Fibroblast of the conjunctiva (primary cell): ENCODE results near the gene TBC1D14.

Experiments
- DNase-seq: peaks from one replicate; pipeline ENCODE4 v3.0.0-alpha.2; 2010; ENCODE audit warnings: low read depth

Gene TBC1D14

DNA sequence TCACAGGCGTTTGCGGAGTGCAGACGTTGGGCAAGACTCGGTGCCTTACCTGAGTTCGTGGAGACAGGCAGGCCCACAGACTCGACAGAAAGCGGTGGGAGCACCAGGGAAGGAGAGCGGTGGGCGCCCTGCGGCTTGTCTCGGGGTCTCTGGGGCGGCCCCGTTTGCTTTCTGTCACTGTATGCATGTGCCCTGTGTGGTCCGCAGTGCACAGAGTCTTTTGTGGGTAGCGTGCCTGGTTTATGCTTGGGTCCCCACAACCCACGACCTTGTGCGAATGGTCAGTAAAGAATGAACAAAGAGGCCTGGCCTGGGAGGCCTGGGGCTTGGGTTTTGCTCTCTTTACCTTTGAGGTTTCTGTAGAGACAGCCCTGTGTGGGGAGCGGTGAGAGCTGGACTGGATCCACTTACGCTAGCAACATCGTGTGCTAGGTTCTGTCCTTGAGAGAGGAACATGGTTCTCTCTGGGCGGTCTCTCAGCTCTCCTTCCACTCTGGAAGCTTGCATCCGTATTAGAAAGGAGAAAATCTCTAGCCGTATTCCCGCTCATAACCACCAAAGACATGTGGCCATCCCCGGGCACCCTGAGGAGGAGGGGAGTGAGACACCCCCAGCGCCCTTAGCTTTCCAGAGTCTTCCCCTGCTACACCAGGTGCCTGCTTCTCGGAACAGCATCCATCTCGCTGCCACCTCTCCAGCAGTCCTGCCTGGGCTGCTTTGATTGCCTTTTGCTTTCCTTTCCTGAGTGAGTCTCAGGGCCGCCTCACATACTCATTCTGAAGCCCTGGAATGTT is 134.7 kb downstream of the TBC1D14 start:
- DNase-seq = no peak

DNA sequence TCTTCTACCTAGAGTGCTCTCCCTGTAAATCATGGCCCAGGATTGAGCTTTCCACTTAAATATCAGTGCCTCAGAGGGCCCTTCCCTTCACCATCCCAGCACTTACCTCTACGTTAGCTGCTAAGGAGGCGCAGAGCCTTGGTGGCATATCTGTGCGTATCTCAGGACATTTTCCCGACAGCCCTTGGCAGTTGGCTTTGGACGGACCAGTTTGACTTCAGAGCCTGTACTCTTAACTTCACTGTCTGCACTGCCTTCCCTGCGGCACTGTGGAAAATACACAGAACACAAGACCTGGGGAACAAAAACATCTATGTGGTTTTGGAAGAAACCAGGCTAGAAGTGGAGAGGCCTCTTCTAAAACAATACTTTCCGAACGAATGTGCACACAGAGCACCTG is 135.9 kb downstream of the TBC1D14 start:
- no peak for DNase-seq

DNA sequence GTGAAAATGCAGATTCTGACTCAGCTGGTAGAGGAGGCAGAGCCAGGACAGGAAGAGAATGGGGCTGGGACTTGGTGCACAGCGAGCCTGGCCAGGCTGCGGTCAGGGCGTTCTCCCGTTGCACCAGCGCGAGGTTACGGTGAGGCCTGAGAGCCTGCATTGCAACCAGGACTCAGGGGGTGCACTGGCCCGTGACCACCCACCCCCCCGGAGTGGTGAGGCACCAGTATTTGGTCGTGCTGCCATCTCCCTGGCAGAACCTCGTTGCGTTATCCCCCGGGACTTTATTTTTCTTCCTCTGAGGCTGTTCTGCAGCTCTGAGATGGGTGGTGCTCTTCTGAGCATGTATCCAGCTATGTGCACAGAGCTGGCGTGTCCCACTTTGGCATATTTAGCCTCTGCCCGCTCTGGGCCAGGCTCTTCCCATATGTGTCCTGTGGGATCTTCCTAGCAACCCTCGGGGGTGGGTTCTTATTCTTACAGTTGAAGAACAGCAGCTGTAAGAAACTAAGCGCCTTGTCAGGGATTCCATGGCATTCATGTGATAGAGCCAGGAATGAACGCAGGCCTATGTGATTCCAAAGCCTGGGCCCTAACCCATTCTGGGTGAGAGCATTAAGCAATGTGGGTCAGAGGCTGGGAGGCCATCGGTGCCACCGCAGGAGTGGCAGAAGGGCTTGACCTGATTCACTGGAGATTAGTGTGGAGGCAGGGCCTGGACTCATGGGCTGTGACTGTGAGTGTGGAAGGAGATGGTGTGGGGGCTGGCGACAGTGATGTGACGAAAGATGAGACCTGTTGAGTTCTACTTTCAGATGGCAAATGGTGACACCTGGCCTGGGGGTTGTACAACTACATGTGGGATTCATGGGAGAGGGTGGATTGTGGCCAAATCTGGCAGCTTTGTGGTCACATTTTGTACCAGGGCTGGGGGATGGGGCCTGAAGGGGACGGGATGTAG is 136.6 kb downstream of the TBC1D14 start:
- no peak for DNase-seq

DNA sequence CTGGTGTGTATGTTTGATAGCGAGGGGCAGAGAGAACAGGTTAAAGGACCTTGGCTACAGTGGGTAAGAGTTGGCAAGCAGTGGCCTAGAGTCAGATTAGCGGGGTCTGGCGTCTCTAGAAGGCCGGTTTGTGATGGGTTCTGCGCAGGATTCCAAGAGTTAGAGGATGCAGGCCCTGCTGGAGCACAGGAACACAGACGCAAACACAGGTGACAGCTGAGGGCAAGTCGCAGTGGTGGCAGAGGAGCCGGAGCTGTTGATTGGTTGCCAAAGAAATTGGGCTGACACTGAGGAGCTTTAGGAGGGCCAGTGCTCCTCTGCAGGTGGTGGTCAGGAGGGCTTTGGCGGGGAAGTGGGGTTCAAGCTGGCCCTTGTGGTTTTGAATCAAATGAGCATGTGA is 137.3 kb downstream of the TBC1D14 start:
- no peak for DNase-seq

DNA sequence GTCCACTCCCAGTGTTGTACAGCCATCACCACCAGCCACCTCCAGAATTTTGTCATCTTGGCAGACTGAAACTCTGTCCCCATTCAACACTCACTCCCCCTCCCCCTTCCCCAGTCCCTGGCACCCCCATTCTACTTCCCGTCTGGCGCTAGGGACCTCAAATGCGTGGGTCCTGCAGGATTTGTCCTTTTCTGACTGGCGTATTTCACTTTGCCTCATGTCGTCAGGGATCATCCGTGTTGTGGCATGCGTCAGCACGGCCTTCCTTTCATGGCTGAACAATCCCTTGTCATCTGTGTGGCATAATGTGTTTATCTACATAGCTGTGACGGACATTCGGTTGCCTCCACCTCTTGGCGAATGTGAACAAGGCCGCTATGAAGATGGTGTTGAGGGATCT is 139.0 kb downstream of the TBC1D14 start:
- no peak for DNase-seq

DNA sequence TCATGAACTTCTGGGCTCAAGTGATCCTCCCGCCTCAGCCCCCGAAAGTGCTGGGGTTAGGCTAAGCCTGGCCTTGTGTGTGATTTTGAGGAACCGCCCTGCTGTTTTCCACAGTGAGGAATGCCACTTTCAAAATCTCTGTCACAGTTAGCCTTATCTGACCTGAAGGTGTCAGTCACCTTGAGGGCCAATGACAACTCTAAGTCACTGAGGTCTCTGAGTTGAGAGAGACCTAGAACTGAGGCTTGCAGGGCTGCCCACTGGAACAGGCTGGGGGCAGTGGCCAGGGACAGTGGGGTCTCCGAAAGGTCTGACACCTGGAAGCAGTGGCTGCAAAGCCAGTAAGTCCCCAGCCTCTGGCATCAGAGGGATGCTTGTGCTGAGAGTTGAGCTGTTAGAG is 139.7 kb downstream of the TBC1D14 start:
- DNase-seq = no peak

DNA sequence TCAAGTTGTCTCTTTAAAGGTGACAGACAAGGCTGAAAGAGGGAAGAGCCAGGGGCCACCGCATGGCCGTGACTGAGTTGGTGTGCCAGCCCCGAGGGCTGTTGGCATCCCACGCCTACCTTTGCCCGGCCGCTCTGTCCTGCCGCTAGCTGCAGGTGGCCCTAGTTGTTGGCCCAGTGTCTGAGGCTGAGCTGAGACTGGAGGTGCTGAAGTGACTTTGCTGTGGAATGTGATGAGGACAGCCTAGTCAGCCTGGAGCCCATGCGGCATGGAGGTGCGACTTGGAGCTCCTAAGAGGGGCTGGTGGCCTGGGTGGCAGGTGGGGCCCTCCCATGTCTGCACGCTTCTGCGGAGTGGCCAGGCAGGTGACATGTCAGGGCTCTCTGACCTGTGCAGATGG is 140.1 kb downstream of the TBC1D14 start:
- no peak for DNase-seq

DNA sequence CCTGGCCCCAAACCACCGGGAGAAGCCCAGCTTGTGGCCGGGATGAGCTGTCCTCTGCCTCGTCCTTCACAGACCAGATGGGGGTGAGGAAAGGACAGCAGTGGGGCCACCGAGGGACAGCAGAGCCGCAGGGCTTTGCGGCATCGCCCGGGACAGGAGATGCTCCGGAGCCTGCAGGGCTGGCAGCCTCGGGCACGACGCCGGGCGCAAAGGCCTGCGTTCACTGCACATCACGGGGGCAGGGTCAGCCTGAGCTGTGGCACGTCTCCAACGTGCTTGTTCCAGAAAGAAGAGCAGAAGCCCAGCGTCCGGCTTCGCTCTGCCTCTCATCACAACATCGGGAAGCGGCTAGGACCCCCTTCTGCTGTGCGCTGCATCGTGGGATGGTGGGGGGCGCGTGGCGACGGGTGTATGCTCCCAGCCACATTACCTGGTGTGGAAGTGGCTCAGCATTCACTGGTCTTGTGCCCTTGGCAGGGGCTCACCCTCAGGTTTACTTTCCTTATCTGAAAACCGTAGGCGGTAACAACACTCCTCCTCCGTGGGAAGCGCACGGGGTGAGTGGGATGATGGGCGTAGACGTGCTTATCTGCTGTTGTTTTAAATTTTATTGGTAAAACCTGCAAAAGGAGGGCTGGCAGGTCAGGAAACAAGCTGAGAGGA is 141.0 kb downstream of the TBC1D14 start:
- DNase-seq = no peak

DNA sequence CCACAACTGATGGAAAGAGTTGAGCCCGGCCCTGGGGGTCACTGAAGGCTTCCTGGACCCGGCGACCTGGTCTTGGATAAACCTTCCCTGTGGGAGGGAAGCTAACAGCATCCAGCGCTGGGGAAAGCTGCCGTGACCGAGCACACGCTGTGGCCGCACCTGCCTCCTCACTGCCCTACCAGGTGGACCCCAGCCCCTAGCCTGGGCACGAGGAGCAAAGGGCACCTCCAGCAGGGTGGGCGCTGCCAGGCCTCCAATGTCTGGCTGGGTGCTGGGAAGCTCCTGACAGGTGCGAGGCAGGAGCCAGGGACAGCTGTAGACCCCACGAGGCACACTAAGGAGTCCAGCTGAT is 141.5 kb downstream of the TBC1D14 start:
- DNase-seq = no peak

DNA sequence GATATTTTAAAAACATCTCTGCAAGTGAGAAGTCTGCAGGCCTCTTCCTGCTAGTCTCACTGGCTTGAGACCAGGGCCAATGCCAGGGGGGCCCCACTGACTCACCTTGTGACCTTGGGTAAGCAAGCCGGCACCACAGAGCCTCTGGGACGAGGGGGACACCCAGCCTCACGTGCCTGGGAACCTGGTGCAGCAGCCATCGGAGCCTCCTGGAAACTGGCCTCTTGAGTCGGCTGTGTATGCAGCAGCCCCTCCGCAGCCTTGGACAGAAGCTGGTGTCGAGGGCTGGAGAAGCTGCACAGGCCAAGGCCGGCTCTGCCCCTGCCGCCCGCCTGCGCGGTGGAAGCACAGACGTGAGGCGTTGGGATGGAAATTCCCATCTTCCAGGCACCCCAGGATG is 142.3 kb downstream of the TBC1D14 start:
- DNase-seq = no peak

DNA sequence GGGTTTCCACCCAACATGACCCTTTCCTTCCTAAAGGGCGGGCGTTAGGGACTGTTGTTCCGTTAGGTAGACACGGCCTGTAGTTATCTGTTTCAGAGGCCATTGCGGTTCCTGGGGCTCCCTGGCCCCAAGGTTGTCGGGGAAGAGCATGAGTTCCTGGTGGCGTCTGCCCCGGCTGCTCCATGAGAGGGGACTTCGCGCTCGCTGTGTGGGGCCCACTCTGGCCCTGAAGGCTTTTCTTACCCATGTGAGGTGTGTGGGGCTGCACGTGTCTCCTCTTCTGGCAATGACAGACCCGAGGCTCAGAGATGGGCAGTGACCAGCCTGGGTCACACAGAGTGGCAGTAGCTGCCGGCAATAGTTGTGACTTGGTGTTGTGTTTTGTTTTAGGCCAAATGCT is 142.7 kb downstream of the TBC1D14 start:
- DNase-seq = no peak

DNA sequence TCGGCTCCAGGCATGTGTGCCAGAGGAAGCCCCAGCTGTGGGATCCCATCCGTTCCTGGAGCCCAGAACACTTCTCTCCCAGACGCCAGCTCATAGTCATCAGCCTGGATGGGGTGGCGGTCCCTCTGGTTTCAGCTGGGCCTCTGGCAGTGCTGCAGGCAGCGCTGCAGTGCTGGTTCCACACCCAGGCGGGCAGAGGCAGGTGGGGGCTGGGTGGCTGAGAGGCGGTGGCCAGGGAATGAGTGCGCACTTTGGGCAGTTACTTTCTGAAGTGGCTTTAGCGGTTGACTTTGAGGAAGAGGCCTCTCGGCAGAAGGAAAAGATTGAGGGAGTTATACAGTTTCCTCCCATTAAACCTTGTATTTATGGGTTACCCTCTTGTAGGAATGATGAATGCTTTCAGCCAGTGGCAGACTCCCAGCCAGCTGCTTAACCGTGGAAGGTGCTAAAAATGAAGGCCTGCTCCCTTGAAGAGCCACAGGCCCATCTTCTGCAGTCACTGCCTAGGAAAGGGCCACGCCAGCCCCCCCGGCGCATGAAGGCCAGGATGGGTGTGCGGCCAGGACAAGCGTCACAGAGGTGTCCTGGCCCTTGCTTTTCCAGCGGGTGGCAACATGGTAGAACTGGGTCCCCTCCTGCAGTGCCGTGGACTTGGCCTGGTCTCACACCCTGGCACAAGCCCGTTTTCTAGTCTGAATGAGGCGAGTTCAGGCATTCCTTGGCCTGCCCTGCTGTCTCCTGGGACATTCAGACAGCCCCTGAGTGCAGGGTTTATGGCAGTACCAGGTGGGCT is 143.5 kb downstream of the TBC1D14 start:
- DNase-seq = no peak

DNA sequence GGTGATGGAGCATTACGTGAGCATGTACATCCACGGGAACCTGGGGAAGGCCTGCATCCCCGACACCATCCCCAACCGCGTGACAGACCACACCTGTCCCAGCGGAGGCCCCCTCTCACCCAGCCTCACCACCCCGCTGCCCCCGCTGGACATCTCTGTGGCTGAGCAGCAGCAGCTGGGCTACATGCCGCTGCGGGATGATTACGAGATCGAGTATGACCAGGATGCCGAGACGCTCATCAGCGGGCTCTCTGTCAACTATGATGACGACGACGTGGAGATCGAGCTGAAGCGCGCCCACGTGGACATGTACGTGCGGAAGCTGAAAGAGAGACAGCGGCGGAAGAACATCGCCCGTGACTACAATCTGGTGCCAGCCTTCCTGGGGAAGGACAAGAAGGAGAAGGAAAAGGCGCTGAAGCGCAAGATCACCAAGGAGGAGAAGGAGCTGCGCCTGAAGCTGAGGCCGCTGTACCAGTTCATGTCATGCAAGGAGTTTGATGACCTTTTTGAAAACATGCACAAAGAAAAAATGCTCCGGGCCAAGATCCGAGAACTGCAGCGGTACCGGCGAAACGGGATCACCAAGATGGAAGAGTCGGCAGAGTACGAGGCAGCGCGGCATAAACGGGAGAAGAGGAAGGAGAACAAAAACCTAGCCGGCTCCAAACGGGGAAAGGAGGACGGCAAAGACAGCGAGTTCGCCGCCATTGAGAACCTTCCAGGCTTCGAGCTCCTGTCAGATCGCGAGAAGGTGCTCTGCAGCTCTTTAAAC is 144.7 kb downstream of the TBC1D14 start:
- no peak for DNase-seq

DNA sequence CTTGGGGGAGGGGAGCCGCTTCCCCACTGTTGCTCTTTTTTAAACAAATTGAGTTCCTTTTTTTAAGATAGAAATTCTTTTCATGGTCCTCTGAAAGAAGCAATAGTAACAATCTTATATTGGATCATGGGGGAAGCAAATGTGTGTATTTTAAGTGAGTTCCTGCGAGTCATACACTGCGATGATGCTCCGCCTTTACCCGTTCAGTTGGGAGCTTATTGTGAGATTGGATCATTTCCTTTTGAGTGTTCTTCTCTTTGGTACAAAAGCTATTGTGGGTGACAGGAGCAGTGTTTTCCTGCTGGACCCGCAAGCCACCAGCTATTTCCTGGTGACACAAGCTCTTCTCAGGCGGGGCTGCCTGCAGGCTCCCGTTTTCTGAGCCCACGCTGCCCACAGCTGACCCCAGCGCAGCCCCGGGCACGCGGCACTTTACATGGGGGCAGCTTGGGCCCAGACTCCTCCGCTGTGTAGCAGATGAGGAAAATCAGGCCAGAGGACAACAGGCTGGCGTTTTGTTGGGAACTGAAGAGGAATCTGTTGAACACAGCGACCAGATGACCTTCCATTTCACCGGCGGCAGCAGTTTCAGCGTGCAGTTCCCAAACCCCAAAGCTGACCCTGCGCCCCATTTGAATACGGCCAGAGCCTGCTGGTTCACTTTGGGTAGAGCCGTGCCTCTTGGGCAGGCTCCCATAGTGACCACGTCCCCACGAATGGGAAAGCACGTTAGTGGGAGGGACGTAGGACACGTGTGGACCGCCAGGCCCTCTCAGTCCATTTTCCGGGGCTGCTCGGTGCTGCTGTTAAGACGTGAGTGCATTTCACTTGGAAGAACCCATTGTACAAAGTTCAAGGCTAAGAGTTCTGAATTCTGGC is 145.7 kb downstream of the TBC1D14 start:
- no peak for DNase-seq

DNA sequence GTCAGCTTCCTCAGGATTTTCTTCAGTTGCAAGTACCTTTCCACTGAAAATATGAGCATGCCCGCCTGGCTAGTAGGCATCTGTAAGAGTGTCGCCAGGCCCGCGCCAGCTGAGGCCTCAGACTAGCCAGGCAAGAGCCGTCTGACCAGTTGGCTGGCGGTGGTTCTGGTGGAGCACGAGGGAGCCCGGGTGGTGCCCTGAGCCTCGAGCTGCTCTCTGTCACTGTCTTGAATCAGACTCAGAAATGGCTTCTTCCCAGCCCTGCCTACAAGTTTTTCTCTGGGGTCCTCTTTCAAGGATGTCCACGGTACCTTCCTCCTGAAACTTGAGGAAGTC is 146.3 kb downstream of the TBC1D14 start:
- DNase-seq = no peak

DNA sequence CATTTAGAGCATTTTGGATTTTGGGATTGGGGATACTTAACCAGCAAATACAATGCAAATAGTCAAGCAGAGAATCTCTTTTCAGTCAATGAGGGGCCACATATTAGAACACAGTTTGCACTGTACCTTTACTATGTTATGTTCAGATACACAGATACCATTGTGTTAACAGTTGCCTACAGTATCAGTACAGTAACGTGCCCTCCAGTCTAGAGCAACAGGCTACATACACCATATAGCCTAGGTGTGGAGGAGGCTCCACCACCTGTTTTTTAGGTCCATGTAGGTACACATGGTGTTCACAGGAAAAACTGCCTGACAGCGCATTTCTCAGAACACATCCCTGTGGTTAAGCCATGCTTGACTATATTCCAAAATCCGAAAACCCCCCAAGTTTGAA is 149.2 kb downstream of the TBC1D14 start:
- DNase-seq = no peak

DNA sequence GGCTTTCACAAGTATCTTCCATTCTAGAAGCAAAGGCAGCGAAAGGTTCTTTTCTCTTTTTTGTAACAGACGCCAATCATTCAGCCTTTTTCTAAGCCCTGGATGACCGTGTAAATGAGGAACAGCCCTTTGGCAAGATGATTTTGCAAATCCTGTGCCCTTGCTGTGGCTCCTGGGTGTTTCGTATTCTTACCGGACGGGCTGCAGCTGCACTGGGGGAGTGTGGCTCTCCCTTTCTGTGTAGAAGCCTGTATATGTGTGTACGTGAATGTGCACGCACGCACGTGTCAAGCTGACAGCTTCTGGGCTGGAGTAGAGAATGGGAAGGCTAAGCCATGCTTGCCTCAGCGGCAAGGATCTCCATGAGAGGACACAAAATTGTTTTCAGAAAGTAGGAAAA is 150.0 kb downstream of the TBC1D14 start:
- no peak for DNase-seq

DNA sequence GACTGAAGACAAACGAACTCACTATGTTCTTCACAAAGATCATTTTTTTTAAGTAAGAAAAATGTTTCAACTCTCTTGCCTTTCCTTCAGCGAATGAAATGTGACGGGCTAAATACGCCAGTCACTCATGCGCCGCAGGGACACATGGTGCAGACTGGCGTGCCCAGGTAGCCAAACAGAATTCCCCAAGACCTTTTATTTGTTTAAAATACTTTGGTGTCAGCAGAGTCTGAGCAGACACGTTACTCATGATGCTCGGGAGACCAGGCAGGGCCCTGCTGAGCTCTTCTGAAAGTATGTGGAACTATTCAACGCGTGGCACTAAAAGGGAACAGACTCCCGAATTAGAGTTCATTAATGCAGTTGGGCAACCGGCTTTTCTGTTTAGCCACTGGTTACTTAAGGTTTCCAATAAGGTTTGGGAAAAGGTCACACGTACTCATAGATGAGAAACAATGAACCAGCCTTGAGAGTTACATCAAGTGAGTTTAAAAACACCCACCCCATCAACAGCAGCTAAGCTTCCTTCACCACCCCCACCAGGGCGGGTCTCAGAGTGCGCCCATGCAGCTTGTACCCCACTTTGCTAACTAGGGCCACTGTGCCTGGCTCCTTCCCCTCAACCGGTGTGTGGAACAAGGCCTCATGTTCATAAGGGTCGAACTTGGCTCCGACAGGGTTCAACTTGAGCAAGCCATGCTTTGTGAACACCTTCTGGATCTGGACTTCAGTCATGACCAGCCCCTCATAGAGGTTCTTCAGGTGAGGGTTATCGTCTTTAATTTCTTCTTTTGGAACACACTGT is 150.9 kb downstream of the TBC1D14 start:
- no peak for DNase-seq

DNA sequence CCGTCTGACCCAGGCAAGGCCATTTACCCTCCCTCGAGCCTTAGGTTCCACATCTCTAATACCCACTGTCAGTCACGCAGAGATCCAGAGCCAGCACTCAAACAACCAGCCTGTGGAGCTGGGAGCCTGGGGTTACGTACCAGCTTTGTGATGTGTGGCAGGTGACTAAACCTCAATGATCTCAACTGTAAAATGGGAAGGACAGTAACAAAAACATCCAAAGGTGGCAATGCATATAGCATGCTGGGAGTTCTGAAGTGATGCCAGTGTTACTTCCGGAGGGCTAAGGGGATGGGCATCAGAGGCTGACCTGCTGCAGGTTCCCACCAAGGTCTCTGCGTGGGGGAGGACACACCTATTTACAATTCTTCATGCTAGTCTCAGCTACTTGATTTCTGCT is 152.2 kb downstream of the TBC1D14 start:
- no peak for DNase-seq

DNA sequence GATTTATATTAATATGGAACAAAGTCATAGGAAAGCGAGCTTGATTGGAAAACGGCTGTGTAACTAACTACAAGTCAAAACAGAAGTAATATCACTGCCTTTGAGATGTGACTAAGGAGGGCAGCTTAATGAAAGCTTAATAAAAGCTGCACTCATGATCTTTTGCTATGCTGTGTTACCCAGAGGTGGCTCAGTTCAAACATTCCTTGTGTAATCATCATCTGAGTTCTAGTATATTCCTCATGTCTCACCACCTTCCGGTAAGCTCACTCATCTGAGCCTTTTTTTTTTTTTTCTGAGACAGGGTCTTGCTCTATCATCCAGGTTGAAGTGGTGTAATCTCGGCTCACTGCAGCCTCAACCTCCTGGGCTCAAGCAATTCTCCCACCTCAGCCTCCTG is 153.2 kb downstream of the TBC1D14 start:
- no peak for DNase-seq
